ENCODE results near the gene DHRS3. TPM values are rescaled to one million over a fixed set of nuclear protein-coding genes. Genes with fewer than 3 reads are reported as not detected.
A peak's percentile ranks its signal among the peaks of the same experiment; 100 is the strongest.

DHRS3 gene
- total RNA-seq, 4 donors from 2014 or later, result 73.3 to 86.9 (median 80.2) TPM

DNA sequence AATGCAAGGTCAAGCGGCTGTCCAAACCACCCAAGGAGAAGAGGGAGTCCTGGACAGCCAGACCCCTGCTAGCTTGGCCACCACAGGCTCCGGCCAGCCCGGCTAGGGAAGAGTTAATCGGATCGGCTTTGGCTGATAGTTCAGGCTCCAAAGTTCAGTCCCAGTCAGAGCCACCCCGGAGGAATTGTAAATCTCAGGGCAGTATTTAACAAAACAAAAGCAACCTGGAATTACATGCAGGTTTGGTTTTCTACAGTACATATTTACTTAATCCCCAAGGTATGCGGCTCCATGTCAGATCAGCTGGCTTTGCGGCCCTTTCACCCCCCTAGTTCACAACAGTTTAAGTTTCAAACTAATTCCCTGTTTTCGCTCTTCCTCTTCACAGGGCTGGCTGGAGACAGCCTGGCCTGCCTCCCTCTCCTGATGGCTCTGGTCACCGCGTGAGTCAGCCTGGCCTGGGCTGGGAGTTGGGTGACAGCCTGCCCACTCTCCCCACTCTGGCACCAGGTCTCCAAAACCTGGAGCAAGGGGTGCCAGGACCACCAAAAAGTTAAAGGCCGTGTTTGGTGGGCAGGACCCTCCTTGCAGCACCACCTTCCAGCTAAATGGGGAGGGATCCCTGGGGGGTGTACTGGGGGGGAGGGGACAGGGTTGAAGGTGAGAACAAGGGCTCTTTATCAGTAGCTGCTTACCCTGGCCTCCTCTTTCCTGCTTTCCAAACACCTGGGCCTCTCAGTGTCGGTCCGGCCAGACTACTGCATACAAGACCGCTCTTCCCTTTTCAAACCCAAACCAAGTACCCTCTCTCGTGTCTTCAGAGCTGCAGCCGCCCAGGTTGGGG is 1.9 kb downstream of the DHRS3 start:
- H3K27ac ChIP-seq, result peak overlapping the region; percentile 94
- peak overlapping the region; percentile 87 for H3K4me3 ChIP-seq
- peaks cover 68% of the 10 kb centered on the region for H3K4me1 ChIP-seq
- WGBS, result 10% methylated on average over 17 of the region's 17 CpGs
- H3K36me3 ChIP-seq, result peaks cover 15% of the 10 kb centered on the region
- no peaks in the 10 kb centered on the region for H3K9me3 ChIP-seq
- DNase-seq (ENCODE audit: low spot score in 2 of 2), result peak in 1 of 2 donors; percentile 78
- no peaks in the 10 kb centered on the region for H3K27me3 ChIP-seq
- TF ChIP-seq, protein P1, sequence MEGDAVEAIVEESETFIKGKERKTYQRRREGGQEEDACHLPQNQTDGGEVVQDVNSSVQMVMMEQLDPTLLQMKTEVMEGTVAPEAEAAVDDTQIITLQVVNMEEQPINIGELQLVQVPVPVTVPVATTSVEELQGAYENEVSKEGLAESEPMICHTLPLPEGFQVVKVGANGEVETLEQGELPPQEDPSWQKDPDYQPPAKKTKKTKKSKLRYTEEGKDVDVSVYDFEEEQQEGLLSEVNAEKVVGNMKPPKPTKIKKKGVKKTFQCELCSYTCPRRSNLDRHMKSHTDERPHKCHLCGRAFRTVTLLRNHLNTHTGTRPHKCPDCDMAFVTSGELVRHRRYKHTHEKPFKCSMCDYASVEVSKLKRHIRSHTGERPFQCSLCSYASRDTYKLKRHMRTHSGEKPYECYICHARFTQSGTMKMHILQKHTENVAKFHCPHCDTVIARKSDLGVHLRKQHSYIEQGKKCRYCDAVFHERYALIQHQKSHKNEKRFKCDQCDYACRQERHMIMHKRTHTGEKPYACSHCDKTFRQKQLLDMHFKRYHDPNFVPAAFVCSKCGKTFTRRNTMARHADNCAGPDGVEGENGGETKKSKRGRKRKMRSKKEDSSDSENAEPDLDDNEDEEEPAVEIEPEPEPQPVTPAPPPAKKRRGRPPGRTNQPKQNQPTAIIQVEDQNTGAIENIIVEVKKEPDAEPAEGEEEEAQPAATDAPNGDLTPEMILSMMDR (IDR thresholded peaks at IDR 0.05), result no peak
- TF ChIP-seq POLR2AphosphoS5 (IDR thresholded peaks at IDR 0.05) (no peak), EP300 (IDR thresholded peaks at IDR 0.05) (no peak), POLR2A (IDR thresholded peaks at IDR 0.05) (no peak)

DNA sequence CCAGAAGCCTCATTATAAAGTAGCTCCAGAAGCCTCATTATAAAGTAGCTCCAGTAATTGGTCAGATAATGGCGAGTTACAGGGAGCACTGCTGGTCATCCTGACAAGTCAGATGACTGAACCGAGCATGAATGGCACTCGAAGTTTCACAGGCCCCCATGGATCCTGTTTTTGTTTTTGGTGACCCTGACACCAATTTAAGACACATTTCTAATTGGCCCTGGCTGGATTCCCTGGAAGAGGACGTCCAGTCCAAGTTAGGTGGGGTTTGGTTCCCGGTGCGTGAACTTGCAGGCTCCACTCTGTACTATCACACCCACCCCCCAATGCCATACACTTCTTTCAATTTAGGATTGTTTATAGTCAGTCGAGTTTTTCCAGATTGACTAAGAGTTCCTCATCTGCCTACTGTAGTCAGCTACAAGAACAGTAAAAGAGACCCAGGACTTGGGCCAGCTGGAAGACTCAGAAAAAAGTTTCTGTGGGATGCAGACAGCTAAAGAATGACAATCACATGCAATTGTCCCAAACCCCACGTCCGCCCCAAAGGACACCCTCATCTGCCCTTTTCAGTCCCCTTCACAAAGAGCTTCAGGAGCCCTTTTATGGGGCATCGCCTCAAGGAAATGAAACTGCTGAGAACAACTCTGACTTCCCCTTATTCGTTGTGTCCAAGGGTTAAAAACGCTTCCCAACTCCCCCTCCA is 2.7 kb downstream of the DHRS3 start:
- DNase-seq (ENCODE audit: low spot score in 2 of 2), result no peak
- H3K27ac ChIP-seq, result peak overlapping the region; percentile 94
- 7% methylated on average over 12 of the region's 12 CpGs for WGBS
- H3K9me3 ChIP-seq, result no peaks in the 10 kb centered on the region
- peak overlapping the region; percentile 87 for H3K4me3 ChIP-seq
- H3K4me1 ChIP-seq, result peaks cover 64% of the 10 kb centered on the region
- H3K36me3 ChIP-seq, result peaks cover 19% of the 10 kb centered on the region
- no peaks in the 10 kb centered on the region for H3K27me3 ChIP-seq
- TF ChIP-seq POLR2AphosphoS5 (IDR thresholded peaks at IDR 0.05), result no peak
- TF ChIP-seq EP300 (IDR thresholded peaks at IDR 0.05), result no peak
- TF ChIP-seq POLR2A (IDR thresholded peaks at IDR 0.05), result no peak
- TF ChIP-seq, protein P1 (IDR thresholded peaks at IDR 0.05), result no peak

DNA sequence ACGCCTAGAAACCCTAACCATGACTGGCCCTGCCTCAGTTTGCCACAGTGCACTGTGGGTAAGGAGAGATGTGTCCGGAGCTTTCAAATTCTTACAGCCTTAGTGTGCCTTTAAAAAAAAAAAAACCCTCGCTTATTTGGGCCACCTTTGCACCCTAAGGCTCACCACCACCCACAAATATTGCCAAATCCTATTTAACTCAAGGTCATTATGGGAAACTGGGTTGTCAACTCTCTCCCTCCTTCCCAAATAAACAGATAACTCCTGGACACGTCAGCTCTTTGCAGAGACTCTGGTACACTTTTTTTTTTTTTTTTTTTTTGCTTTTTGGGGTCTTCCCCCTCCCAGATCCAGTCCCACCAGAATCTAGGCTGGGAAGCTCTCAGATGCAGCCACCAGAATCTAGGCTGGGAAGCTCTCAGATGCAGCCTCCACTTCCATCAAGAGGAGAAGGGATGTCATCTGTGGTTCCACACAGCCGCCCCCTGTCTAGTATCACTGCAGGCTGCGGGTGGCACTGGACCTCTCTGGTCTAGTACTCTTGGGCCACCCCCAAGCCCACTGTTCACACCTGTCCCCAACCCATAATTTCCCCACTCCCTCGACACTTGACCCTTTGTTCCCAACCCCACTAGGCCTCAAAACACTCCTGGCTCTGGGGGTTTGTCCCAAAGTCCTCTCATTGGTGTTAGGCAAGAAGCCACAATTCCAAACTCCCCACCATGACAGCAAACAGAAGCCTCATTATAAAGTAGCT is 3.4 kb downstream of the DHRS3 start:
- H3K36me3 ChIP-seq, result peaks cover 19% of the 10 kb centered on the region
- H3K9me3 ChIP-seq, result no peaks in the 10 kb centered on the region
- WGBS, result 68% methylated on average over 7 of the region's 7 CpGs
- H3K27me3 ChIP-seq, result no peaks in the 10 kb centered on the region
- peaks cover 59% of the 10 kb centered on the region for H3K4me1 ChIP-seq
- peak overlapping the region; percentile 94 for H3K27ac ChIP-seq
- peak overlapping the region; percentile 87 for H3K4me3 ChIP-seq
- TF ChIP-seq EP300 (IDR thresholded peaks at IDR 0.05) (no peak), POLR2A (IDR thresholded peaks at IDR 0.05) (no peak)
- no peak for DNase-seq (ENCODE audit: low spot score in 2 of 2)

DNA sequence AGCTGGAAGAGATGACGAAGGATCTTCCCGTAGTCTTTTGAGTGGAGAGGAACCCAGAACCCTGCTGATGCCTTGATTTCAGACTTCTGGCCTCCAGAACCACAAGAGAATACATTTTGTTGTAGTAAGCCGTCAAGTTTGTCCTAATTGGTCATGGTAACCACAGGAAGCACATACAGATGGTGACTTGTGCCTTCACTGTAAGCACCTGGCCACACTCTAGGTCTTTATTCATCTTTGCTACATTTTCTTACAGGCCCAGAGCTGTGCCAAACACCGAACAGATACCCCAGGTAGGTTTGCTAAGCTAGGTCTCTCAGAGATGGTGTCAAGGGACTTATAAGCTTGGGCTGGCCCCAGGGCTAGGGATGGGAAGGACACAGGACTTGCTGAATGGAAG is 4.8 kb downstream of the DHRS3 start:
- Histone ChIP-seq H3K27me3 (no peaks in the 10 kb centered on the region), H3K36me3 (peaks cover 21% of the 10 kb centered on the region), H3K4me1 (peaks cover 49% of the 10 kb centered on the region), H3K4me3 (no peak overlapping the region), H3K9me3 (no peaks in the 10 kb centered on the region), H3K27ac (no peak overlapping the region)
- no peak for DNase-seq (ENCODE audit: low spot score in 2 of 2)
- no peak for TF ChIP-seq POLR2A (IDR thresholded peaks at IDR 0.05)
- TF ChIP-seq POLR2AphosphoS5 (IDR thresholded peaks at IDR 0.05), result no peak
- TF ChIP-seq EP300 (IDR thresholded peaks at IDR 0.05), result no peak
- TF ChIP-seq, protein P1 (IDR thresholded peaks at IDR 0.05), result no peak
- WGBS, result 86% methylated on average over 4 of the region's 4 CpGs

DNA sequence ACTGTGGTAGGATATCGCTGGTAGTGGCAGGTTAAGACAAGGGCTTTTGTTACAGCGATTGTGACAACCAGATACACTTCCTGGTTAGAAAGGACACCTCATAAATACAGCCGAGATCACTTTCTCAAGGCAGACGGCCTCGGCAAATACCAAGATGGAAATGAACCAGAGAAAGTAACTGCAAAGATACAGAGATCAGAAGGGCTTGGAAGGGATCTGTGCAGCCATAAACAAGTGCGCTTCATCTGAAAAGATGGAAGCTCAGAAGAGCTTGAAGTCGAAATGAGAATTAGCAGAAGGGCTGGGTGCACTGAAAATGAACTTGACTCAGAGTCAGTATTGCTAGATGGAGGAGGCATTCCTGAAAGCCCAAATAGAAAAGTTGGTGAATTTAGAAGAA is 7.1 kb downstream of the DHRS3 start:
- H3K27ac ChIP-seq, result no peak overlapping the region

More for the DNA sequence above, 7.1 kb downstream of the DHRS3 start:
- WGBS, result 86% methylated on average over 7 of the region's 7 CpGs
- no peaks in the 10 kb centered on the region for H3K9me3 ChIP-seq
- H3K4me1 ChIP-seq, result peaks cover 40% of the 10 kb centered on the region
- DNase-seq (ENCODE audit: low spot score in 2 of 2), result no peak
- no peaks in the 10 kb centered on the region for H3K27me3 ChIP-seq
- peaks cover 26% of the 10 kb centered on the region for H3K36me3 ChIP-seq
- TF ChIP-seq POLR2AphosphoS5 (IDR thresholded peaks at IDR 0.05) (no peak), POLR2A (IDR thresholded peaks at IDR 0.05) (no peak), EP300 (IDR thresholded peaks at IDR 0.05) (no peak)
- TF ChIP-seq, protein P1 (IDR thresholded peaks at IDR 0.05), result no peak
- no peak overlapping the region for H3K4me3 ChIP-seq

All from suprapubic skin (tissue), 4 donors.